ENCODE data around the gene TUBB3.
"Not testable (repeated sequence)": the region's sequence is repeated elsewhere in the genome, so short reads cannot be mapped to it uniquely, and the experiment has no call there.

Gene TUBB3

GRCh38 chr16:89966756-89967155, 43.6 kb downstream of the TUBB3 start:
- no peaks in the 10 kb centered on the region for H3K9me2 ChIP-seq (replicated peaks; ENCODE audit: insufficient read depth, low read length)
- no peaks in the 10 kb centered on the region for H3K4me1 ChIP-seq (ENCODE audit: low read length)
- no peak overlapping the region for H3K4me3 ChIP-seq (ENCODE audit: low read length)
- no peaks in the 10 kb centered on the region for H4K20me1 ChIP-seq (ENCODE audit: insufficient read depth, low read length)
- TF ChIP-seq, protein P1, sequence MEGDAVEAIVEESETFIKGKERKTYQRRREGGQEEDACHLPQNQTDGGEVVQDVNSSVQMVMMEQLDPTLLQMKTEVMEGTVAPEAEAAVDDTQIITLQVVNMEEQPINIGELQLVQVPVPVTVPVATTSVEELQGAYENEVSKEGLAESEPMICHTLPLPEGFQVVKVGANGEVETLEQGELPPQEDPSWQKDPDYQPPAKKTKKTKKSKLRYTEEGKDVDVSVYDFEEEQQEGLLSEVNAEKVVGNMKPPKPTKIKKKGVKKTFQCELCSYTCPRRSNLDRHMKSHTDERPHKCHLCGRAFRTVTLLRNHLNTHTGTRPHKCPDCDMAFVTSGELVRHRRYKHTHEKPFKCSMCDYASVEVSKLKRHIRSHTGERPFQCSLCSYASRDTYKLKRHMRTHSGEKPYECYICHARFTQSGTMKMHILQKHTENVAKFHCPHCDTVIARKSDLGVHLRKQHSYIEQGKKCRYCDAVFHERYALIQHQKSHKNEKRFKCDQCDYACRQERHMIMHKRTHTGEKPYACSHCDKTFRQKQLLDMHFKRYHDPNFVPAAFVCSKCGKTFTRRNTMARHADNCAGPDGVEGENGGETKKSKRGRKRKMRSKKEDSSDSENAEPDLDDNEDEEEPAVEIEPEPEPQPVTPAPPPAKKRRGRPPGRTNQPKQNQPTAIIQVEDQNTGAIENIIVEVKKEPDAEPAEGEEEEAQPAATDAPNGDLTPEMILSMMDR (IDR thresholded peaks at IDR 0.05; ENCODE audit: low read length): no peak
- no peak for TF ChIP-seq EZH2 (optimal IDR thresholded peaks at IDR 0.05; ENCODE audit: low read depth, low read length)
- no peak for TF ChIP-seq EZH2phosphoT487 (IDR thresholded peaks at IDR 0.05; ENCODE audit: low read length)
- no peaks in the 10 kb centered on the region for H3K27me3 ChIP-seq (replicated peaks; ENCODE audit: insufficient read depth, low read length)
- H3K4me2 ChIP-seq (ENCODE audit: low read depth, low read length): no peak overlapping the region
- no peak for DNase-seq
- no peaks in the 10 kb centered on the region for H3F3A ChIP-seq (ENCODE audit: insufficient read depth, low read length)
- no peak overlapping the region for H3K27ac ChIP-seq (ENCODE audit: low read length)
- no peaks in the 10 kb centered on the region for H3K36me3 ChIP-seq (replicated peaks; ENCODE audit: insufficient read depth, low read length)
- H3K9ac ChIP-seq (ENCODE audit: low read length): no peak overlapping the region
- H2AFZ ChIP-seq (ENCODE audit: low read length): no peak overlapping the region
- H3K79me2 ChIP-seq (ENCODE audit: low read length): no peaks in the 10 kb centered on the region
- H3K9me3 ChIP-seq (replicated peaks; ENCODE audit: insufficient read depth, low read length): no peaks in the 10 kb centered on the region

DNA sequence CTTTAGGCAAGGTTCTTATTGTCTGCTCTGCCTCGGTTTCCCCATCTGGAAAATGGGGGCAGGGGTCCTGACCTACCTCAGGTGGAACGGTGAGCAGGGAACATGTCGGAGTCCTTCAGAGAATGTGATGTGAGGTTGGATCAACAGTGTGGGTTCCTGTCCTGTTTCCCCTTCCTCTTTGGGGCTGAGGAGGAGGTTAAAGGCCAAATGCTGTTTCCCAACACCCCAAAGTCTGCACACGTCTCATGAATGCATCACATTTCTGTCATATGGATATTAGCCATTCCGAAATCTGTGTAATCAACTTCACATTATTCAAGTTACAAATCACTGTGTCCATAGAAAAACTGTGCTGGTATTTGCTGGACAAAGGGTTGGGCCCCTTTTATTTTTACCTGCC, 44.3 kb downstream of the TUBB3 start:
- not testable (repeated sequence) for H3K79me2 ChIP-seq (ENCODE audit: low read length); H3K4me3 ChIP-seq (ENCODE audit: low read length); H3K4me2 ChIP-seq (ENCODE audit: low read depth, low read length); H3K9ac ChIP-seq (ENCODE audit: low read length); H3K27ac ChIP-seq (ENCODE audit: low read length); H3K27me3 ChIP-seq (replicated peaks; ENCODE audit: insufficient read depth, low read length); DNase-seq; H3F3A ChIP-seq (ENCODE audit: insufficient read depth, low read length); H3K9me3 ChIP-seq (replicated peaks; ENCODE audit: insufficient read depth, low read length); H4K20me1 ChIP-seq (ENCODE audit: insufficient read depth, low read length); H2AFZ ChIP-seq (ENCODE audit: low read length); H3K4me1 ChIP-seq (ENCODE audit: low read length); H3K9me2 ChIP-seq (replicated peaks; ENCODE audit: insufficient read depth, low read length); H3K36me3 ChIP-seq (replicated peaks; ENCODE audit: insufficient read depth, low read length)

DNA sequence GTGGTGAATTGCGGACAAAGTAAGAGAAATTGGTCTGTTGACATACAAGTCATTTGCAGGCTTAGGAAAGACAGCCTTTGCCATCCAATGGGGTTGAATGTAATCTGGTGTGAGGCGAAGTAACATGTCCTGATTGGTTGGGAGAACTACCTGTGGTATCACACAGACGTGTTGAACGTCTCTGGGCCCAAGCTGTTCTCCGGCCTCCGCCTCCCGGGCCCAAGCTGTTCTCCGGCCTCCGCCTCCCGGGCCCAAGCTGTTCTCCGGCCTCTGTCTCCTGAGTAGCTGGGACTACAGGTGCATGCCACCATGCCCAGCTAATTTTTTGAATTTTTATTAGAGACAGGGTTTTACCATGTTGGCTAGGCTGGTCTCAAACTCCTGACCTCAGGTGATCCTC, 44.9 kb downstream of the TUBB3 start:
- H3K27me3 ChIP-seq (replicated peaks; ENCODE audit: insufficient read depth, low read length); H3K9me3 ChIP-seq (replicated peaks; ENCODE audit: insufficient read depth, low read length); H3F3A ChIP-seq (ENCODE audit: insufficient read depth, low read length); H2AFZ ChIP-seq (ENCODE audit: low read length); H3K27ac ChIP-seq (ENCODE audit: low read length); DNase-seq; H3K79me2 ChIP-seq (ENCODE audit: low read length); H3K9ac ChIP-seq (ENCODE audit: low read length); H3K4me3 ChIP-seq (ENCODE audit: low read length); H4K20me1 ChIP-seq (ENCODE audit: insufficient read depth, low read length); H3K36me3 ChIP-seq (replicated peaks; ENCODE audit: insufficient read depth, low read length); H3K4me2 ChIP-seq (ENCODE audit: low read depth, low read length); H3K4me1 ChIP-seq (ENCODE audit: low read length); H3K9me2 ChIP-seq (replicated peaks; ENCODE audit: insufficient read depth, low read length): not testable (repeated sequence)

DNA sequence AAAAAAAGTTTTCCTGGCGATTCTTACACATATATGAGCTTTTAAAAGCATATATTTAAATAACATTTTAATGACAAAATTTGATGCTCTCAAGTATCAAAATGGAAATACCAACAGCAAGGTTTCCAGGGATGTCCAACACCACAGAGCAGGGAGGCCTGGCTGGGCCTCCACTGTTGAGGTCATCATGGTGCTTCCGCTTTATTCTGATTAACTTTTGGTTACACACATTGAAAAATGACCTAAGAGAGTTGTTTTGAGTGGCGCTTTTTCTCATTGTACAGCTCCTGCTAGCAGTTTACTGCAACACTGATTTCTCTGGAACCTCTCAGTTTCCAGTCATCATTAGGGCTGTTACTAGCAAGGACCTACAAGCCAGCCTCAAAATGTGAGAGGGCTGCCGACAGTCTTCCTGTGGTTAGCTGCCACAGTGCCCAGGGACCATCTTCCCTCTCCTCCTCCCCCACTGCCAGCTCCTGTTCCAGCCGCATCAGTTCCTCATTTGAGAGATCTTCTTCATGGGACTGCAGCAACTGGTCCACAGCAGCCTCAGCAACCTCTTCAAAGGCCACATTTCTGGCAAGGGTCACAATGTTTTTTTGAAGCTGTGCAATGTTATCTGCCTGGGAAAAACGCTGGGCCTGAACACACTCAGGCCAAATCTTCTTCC, 46.7 kb downstream of the TUBB3 start:
- H3K9me3 ChIP-seq (replicated peaks; ENCODE audit: insufficient read depth, low read length): no peaks in the 10 kb centered on the region
- no peak overlapping the region for H3K4me3 ChIP-seq (ENCODE audit: low read length)
- H3K79me2 ChIP-seq (ENCODE audit: low read length): peaks cover 19% of the 10 kb centered on the region
- H3K9me2 ChIP-seq (replicated peaks; ENCODE audit: insufficient read depth, low read length): no peaks in the 10 kb centered on the region
- TF ChIP-seq, protein P1 (IDR thresholded peaks at IDR 0.05; ENCODE audit: low read length): no peak
- no peak for TF ChIP-seq EZH2phosphoT487 (IDR thresholded peaks at IDR 0.05; ENCODE audit: low read length)
- TF ChIP-seq EZH2 (optimal IDR thresholded peaks at IDR 0.05; ENCODE audit: low read depth, low read length): no peak
- no peak overlapping the region for H3K27ac ChIP-seq (ENCODE audit: low read length)
- H3K4me1 ChIP-seq (ENCODE audit: low read length): peaks cover 4% of the 10 kb centered on the region; the same call in 1 of the 2 replicates
- H4K20me1 ChIP-seq (ENCODE audit: insufficient read depth, low read length): no peaks in the 10 kb centered on the region
- no peak for DNase-seq
- no peak overlapping the region for H3K4me2 ChIP-seq (ENCODE audit: low read depth, low read length)
- H3K36me3 ChIP-seq (replicated peaks; ENCODE audit: insufficient read depth, low read length): no peaks in the 10 kb centered on the region
- no peaks in the 10 kb centered on the region for H3K27me3 ChIP-seq (replicated peaks; ENCODE audit: insufficient read depth, low read length)
- no peaks in the 10 kb centered on the region for H3F3A ChIP-seq (ENCODE audit: insufficient read depth, low read length)
- no peak overlapping the region for H2AFZ ChIP-seq (ENCODE audit: low read length)
- H3K9ac ChIP-seq (ENCODE audit: low read length): no peak overlapping the region
